Activated naive CD4-positive, alpha-beta T cell treated with anti-CD3 and anti-CD28 coated beads, Interleukin-2, amount 10 ng/mL, durations not matched to agents 7 days and 5 days (primary cell): ENCODE results near the gene SHCBP1L.

Experiments used
- CTCF ChIA-PET: fragments of 350-600 bp; sonication (Branson Sonifier 250); formaldehyde crosslinking; loops from one replicate; lab custom pipeline; 2021; ENCODE audit warnings: antibody characterized with exemption; lab: Charles Lee
- DNase-seq: peaks from one replicate; pipeline ENCODE4 v3.0.0-alpha.2; 2020
- H3K27ac Mint-ChIP-seq: one replicate; pipeline ENCODE4 v1.8.0; 2021; ENCODE audit warnings: mild to moderate bottlenecking, moderate library complexity, mixed read lengths
- H3K27me3 Mint-ChIP-seq: one replicate; pipeline ENCODE4 v1.8.0; 2021; ENCODE audit warnings: mild to moderate bottlenecking, mixed read lengths
- H3K36me3 Mint-ChIP-seq: one replicate; pipeline ENCODE4 v1.8.0; 2021; ENCODE audit warnings: mixed read lengths
- H3K4me1 Mint-ChIP-seq: one replicate; pipeline ENCODE4 v1.8.0; 2021; ENCODE audit warnings: mixed read lengths
- H3K4me3 Mint-ChIP-seq: one replicate; pipeline ENCODE4 v1.8.0; 2021; ENCODE audit warnings: mild to moderate bottlenecking, moderate library complexity, mixed read lengths
- H3K9me3 Mint-ChIP-seq: one replicate; pipeline ENCODE4 v1.8.0; 2021; ENCODE audit warnings: mixed read lengths

The SHCBP1L gene

DNA sequence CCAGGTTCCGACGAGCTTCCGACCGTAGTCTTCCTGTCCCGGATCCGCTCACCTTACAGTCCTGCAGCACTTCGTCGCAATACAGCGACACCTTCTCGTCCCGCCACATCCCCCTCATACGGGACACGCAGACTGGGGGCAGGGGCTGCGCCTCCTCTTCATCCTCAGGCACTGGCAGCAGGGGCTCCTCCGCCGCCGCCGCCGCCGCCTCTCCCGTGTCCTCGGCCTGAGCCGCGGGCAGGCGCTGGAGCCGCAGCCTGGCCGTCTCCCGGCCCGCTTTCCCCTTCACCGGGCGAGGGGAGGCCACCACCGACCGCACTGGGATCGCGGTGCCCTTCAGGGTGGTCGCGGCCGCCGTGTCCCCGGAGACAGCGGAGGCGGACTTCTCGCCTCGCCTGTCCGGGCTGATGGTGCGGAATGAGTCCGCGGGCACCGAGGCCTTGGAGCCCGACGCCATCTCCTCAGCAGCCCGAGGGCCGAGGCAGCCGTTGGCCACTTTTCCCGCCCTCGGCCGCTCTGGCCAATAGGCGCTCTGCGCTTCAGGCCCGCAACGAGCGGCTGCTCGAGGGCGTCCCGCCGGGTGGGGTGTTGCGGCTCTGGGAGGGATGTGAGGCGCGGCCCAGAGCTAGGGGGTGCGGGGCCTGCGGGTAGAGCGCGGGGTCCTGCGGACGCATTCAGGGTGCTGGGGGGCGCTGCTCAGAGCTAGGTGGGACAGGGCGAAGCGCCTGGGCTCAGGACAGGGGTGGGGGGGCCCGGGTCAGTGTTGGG lies at the start of gene SHCBP1L:
TSS of gene SHCBP1L (minus strand) at position 490 of the 768 bp plus-strand sequence. CDS start at position 457, 33 bp downstream.
- no peak within 1 kb of the TSS for H3K4me3 Mint-ChIP-seq
- peaks cover 46% of the 10 kb centered on the region for H3K27me3 Mint-ChIP-seq
- H3K27ac Mint-ChIP-seq = no peak within 1 kb of the TSS
- no peaks in the 10 kb centered on the region for H3K9me3 Mint-ChIP-seq
- H3K36me3 Mint-ChIP-seq = no peaks in the 10 kb centered on the region
- H3K4me1 Mint-ChIP-seq = no peaks in the 10 kb centered on the region
- CTCF ChIA-PET = no interaction called here
- no peak for DNase-seq

DNA sequence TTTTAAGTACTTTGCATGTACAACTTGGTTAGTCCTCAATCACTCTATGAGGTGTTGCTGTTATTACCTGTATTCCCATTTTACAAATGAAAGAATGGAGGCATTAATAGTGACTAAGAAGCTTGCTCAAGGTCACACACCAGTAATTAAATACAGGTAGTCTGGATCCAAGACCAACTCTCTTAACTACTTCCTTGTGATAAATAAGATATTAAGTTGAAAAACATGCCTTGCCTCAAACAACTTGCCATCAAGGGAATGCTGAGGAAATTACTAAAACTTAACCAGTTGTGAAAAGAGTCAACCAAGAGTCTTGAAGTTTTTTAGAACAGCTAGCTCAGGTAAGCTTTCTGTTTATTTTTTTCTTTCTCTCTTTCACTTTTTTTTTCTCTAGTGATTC lies 49.3 kb upstream of the SHCBP1L start:
- Mint-ChIP-seq H3K27me3 (peaks cover 26% of the 10 kb centered on the region), H3K9me3 (no peaks in the 10 kb centered on the region), H3K27ac (no peak overlapping the region), H3K36me3 (no peaks in the 10 kb centered on the region), H3K4me3 (no peak overlapping the region), H3K4me1 (no peaks in the 10 kb centered on the region)
- CTCF ChIA-PET = no interaction called here
- DNase-seq = no peak

DNA sequence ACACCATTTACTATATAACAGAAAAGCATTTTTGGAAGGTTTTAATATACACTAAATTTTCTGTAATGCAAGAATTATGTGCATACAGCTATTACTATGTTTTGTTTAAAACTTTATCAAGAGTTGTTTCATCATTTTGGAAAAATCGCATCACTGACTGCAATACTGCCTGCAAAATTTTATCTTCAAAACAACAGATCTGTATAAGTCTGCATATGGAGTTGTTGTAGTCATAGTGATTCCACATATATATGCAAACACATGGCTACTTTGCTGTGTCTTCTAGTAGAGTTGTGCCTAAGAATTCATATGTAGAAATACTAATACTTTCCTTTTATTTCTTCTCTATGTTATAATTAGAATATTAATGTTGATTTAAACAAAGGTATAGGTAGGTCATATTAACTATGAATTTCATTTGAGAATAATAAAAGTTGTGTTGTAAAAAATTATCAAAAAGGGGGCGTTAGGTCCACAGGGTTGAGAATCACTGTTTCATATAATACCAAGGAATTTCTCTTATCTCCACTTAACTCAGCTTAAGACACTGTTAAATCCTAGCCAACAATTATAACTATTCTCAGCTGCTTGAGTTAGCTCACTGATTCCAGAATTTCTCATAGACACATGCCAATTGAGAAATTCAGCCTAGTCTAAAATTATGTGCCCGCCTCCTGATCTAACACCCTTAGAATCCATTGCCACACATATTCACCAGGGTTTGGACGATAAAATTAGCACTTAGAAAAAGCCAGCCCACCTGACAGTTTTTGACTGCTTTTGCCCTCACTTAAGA lies 47.4 kb upstream of the SHCBP1L start:
- Mint-ChIP-seq H3K4me3 (no peak overlapping the region), H3K9me3 (no peaks in the 10 kb centered on the region)
- CTCF ChIA-PET = no interaction called here

DNA sequence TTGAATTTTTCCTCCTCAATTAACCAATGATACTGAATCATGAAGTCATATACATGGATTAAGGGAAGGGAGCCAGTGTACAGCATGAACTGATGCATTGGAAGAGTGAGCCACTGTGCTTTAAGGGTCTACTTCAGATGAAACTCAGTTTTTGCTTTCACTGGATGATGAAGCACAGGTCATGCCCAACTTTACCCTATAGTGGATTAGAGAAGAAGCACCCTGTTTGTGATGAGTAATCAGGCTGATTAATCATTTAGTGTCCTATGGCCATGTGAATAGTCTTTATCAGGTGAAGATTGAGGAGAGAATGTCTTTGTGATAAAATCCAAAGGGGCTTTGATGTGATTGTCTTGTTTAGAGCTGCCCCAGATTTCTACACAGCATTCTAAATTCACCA lies 45.5 kb upstream of the SHCBP1L start:
- Mint-ChIP-seq H3K9me3 (no peaks in the 10 kb centered on the region), H3K27ac (no peak overlapping the region), H3K27me3 (peaks cover 26% of the 10 kb centered on the region), H3K4me3 (no peak overlapping the region), H3K4me1 (no peaks in the 10 kb centered on the region), H3K36me3 (no peaks in the 10 kb centered on the region)
- CTCF ChIA-PET = no interaction called here
- DNase-seq = no peak

More for the DNA sequence above, 47.4 kb upstream of the SHCBP1L start:
- DNase-seq = no peak
- H3K27ac Mint-ChIP-seq = no peak overlapping the region
- no peaks in the 10 kb centered on the region for H3K4me1 Mint-ChIP-seq
- H3K36me3 Mint-ChIP-seq = no peaks in the 10 kb centered on the region
- H3K27me3 Mint-ChIP-seq = peaks cover 26% of the 10 kb centered on the region

DNA sequence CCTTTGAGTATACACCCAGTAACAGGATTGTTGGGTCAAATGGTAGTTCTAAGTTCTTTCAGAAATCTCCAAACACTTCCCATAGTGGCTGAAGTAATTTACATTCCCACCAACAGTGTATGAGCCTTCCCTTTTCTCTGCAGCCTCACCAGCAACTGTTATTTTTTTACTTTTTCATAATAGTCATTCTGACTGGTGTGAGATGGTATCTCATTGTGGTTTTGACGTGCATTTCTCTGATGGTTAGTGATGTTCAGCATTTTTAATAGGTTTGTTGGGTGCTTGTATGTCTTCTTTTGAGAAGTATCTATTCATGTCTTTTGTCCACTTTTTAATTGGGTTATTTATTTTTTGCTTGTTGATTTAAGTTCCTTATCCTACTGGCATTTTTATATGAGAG lies 43.9 kb upstream of the SHCBP1L start:
- Mint-ChIP-seq H3K9me3 (no peaks in the 10 kb centered on the region), H3K4me1 (no peaks in the 10 kb centered on the region), H3K4me3 (no peak overlapping the region), H3K36me3 (no peaks in the 10 kb centered on the region), H3K27me3 (peaks cover 24% of the 10 kb centered on the region), H3K27ac (no peak overlapping the region)
- CTCF ChIA-PET = no interaction called here
- DNase-seq = no peak

DNA sequence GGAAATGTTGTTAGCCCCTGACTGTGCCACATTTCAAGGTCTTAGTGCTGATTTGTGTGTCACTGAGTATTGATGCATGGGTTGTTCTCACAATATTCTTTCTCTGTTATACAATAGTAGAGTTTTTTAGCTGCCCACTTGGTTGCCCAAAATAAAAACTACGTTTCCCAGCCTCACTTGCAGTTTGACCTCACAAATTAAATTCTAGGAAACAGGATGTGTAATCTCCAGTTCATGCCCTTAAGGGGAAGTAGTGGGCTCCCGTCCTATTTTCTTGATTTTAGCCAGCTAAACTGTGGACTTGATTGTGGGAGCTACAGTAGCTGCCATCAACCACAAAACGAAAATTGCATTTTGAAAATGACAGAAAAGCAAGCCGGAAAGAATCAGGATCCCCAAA lies 42.9 kb upstream of the SHCBP1L start:
- CTCF ChIA-PET = no interaction called here
- peaks cover 19% of the 10 kb centered on the region for H3K27me3 Mint-ChIP-seq
- no peaks in the 10 kb centered on the region for H3K9me3 Mint-ChIP-seq

DNA sequence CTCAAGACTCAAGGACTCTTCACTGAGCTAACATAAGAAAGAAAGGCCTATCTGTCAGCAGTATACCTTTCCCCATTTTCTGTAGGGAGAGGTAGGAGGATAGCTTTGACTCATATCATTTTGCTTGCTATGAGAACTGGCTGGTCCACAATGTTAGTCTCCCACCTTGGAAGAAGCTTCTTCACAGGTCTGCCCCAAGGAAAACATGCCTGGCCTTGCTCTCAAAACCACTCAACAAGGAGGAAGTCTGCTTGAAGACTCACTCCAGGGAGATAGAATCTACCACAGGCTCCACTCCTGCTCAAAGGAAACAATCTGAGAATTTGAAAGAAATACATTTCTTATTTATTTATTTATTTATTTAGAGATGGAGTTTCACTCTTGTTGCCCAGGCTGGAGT lies 40.8 kb upstream of the SHCBP1L start:
- Mint-ChIP-seq H3K9me3 (no peaks in the 10 kb centered on the region), H3K4me1 (no peaks in the 10 kb centered on the region), H3K27ac (no peak overlapping the region), H3K27me3 (peaks cover 25% of the 10 kb centered on the region), H3K4me3 (no peak overlapping the region), H3K36me3 (no peaks in the 10 kb centered on the region)
- DNase-seq = no peak
- CTCF ChIA-PET = no interaction called here

More for the DNA sequence above, 42.9 kb upstream of the SHCBP1L start:
- no peak for DNase-seq
- no peaks in the 10 kb centered on the region for H3K4me1 Mint-ChIP-seq
- no peak overlapping the region for H3K4me3 Mint-ChIP-seq
- no peaks in the 10 kb centered on the region for H3K36me3 Mint-ChIP-seq
- no peak overlapping the region for H3K27ac Mint-ChIP-seq

DNA sequence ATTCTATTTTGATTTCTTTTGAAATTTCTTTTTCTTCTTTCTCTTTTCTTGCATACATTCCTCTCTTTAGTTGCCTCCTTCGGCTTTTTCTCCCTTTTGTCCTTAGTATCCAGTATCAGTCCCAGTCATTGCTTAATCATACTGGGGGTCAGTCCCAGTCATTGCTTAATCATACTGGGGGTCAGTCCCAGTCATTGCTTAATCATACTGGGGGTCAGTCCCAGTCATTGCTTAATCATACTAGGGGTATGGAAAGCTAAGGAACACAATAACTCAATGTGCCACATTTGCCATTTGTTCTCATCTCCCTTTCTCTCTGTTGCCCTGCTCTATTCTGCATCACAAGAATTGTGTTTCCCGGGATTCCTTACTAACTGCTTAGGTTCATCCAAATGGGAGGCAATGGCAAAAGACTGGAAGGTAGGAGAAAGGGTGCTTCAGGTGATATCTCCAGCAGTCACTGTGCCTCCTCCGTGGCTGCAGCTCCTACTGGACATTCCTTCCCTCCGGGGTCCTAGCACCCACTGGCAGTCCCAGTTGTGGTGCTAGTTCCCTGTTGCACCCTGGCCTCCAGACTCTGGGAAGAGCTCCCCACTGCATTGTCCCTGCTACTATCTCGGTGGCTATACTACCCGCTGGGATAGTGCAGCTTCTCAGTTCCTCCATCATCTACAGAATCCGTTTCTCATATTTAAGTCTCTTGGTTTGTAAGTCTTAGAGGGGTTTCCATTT lies 37.6 kb upstream of the SHCBP1L start:
- no peak overlapping the region for H3K4me3 Mint-ChIP-seq
- peaks cover 17% of the 10 kb centered on the region for H3K27me3 Mint-ChIP-seq
- no peaks in the 10 kb centered on the region for H3K4me1 Mint-ChIP-seq
- no peak for DNase-seq
- no peak overlapping the region for H3K27ac Mint-ChIP-seq
- H3K36me3 Mint-ChIP-seq = no peaks in the 10 kb centered on the region
- CTCF ChIA-PET = no interaction called here
- H3K9me3 Mint-ChIP-seq = no peaks in the 10 kb centered on the region

DNA sequence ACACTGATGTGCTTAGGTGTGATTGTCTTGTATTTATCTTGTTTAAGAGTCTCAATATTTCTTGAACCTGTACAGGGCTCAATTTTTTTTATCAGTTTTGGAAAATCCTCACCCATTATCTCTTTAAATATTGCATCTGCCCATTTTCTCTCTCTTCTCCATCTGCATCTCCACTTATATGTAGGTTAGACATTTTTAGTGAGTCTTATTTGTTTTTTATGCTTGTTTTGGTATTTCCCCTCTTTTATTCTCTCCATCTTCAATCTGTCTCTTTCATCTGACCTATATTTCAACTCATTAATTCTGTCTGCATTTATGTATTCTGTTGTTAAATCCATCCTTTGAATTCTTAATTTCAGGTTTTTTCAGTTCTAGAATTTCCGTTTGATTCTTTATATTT lies 32.9 kb upstream of the SHCBP1L start:
- CTCF ChIA-PET = no interaction called here
- Mint-ChIP-seq H3K9me3 (no peaks in the 10 kb centered on the region), H3K27ac (peak overlapping the region; percentile 24), H3K27me3 (peaks cover 6% of the 10 kb centered on the region), H3K36me3 (no peaks in the 10 kb centered on the region), H3K4me3 (no peak overlapping the region), H3K4me1 (no peaks in the 10 kb centered on the region)
- no peak for DNase-seq

DNA sequence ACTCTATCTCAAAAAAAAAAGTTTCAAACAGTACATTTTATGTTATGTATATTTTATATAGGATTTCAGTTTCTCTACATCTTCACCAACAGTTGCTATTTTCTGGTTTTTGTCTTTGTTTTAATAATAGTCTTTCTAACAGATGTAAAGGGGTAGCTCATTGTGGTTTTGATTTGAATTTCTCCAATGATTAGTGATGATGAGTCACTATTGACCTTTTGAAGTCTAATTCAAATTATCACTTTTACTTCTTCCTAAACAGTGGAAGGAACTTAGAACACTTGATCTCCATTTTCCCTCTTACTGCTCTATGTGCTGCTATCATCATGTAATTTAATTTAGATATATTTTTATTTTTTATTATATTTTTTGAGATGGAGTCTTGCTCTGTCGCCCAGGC lies 31.7 kb upstream of the SHCBP1L start:
- H3K9me3 Mint-ChIP-seq = no peaks in the 10 kb centered on the region
- CTCF ChIA-PET = no interaction called here
- no peak for DNase-seq
- no peaks in the 10 kb centered on the region for H3K27me3 Mint-ChIP-seq
- H3K4me3 Mint-ChIP-seq = no peak overlapping the region
- no peaks in the 10 kb centered on the region for H3K4me1 Mint-ChIP-seq
- H3K27ac Mint-ChIP-seq = no peak overlapping the region
- no peaks in the 10 kb centered on the region for H3K36me3 Mint-ChIP-seq

DNA sequence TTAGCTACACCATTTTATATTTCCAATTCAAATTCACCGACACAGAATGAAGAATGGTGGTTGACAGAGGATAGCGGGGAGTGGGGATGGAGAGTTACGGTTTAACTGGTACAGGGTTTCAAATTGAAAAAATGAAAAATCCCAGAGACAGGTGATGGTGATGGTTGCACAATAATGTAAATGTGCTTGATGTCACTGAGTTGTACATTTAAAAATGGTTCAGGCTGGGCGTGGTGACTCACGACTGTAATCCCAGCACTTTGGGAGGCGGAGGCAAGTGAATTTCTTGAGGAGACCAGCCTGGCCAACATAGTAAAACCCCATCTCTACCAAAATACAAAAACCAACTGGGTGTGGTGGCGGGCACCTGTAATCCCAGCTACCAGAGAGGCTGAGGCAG lies 31.2 kb upstream of the SHCBP1L start:
- no peak overlapping the region for H3K27ac Mint-ChIP-seq
- no peak overlapping the region for H3K4me3 Mint-ChIP-seq
- H3K36me3 Mint-ChIP-seq = no peaks in the 10 kb centered on the region
- DNase-seq = no peak
- H3K4me1 Mint-ChIP-seq = no peaks in the 10 kb centered on the region
- no peaks in the 10 kb centered on the region for H3K27me3 Mint-ChIP-seq
- H3K9me3 Mint-ChIP-seq = no peaks in the 10 kb centered on the region
- CTCF ChIA-PET = no interaction called here

DNA sequence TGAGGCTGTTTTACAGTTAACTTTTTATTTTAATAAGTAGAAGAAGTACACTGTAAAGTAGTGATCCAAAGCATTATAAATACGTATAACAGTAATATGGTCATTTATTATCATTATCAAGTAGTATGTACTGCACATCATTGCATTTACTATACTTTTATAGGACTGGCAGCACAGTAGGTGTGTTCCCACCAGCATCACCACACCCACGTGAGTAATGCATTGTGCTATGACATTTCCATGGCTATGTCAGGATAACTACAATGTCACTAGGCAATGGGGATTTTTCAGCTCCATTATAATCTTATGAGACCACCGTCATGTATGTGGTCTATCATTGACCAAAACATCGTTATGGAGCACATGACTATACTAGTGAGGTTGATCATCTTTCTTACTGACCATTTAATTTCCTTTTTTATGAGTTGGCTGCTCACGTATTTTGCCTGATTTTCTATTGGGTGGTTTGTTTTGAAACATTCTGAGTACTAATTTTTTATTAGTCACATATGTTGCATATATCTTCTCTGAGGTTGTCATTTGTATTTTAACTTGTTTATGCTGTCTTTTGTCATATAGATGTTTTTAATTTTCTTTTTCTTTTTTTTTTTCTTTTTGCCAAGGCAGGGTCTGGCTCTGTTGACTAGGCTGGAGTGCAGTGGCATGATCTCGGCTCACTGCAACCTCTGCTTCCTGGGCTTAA lies 25.3 kb upstream of the SHCBP1L start:
- Mint-ChIP-seq H3K36me3 (no peaks in the 10 kb centered on the region), H3K27me3 (no peaks in the 10 kb centered on the region), H3K4me3 (no peak overlapping the region), H3K27ac (no peak overlapping the region), H3K4me1 (no peaks in the 10 kb centered on the region), H3K9me3 (no peaks in the 10 kb centered on the region)
- CTCF ChIA-PET = interaction anchor here (0.6 kb wide), 1 partner anchor 43 kb away, joined by 3 read pairs; no protein-coding TSS in a partner anchor
- DNase-seq = no peak

DNA sequence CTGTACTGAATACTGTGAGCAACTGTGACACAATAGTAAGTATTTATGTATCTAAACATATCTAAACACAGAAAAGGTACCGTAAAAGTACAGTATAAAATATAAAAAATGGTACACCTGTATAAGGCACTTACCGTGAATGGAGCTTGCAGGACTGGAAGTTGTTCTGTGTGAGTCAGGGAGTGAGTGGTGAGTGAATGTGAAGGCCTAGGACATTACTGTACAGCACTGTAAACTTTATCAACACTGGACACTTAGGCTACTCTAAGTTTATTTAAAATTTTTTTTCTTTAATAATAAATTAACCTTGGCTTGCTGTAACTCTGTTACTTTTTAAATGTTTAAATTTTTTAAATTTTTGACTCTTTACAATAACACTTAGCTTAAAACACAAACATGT lies 24.5 kb upstream of the SHCBP1L start:
- Mint-ChIP-seq H3K27me3 (no peaks in the 10 kb centered on the region), H3K27ac (no peak overlapping the region), H3K4me3 (no peak overlapping the region), H3K9me3 (no peaks in the 10 kb centered on the region), H3K4me1 (no peaks in the 10 kb centered on the region), H3K36me3 (no peaks in the 10 kb centered on the region)
- DNase-seq = no peak
- CTCF ChIA-PET = interaction anchor here (0.6 kb wide), 1 partner anchor 214 kb away, joined by 3 read pairs; no protein-coding TSS in a partner anchor
